HG03066 (cell line): Measurements from ENCODE around the gene GAGE12D.
"Not testable (repeated sequence)": the region's sequence is repeated elsewhere in the genome, so short reads cannot be mapped to it uniquely, and the experiment has no call there.

Experiments used
- ATAC-seq: cut with Tn5 transposase; IDR thresholded peaks from one replicate; pipeline ENCODE4 v1.9.1; 2021; ENCODE audit warnings: low read depth; ENCODE audit not compliant: unreplicated experiment

Gene GAGE12D

DNA sequence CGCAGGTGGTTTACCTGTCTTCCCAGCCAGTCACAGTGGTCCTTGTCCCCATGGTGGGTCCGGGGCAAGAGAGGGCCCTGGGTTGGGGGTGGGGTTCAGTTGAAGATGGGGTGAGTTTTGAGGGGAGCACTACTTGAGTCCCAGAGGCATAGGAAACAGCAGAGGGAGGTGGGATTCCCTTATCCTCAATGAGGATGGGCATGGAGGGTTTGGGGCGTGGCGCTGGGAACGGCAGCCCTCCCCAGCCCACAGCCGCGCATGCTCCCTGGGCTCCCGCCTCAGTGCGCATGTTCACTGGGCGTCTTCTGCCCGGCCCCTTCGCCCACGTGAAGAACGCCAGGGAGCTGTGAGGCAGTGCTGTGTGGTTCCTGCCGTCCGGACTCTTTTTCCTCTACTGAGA is at the start of gene GAGE12D:
Gene GAGE12D, plus strand, starts transcription at position 301 of the 400 bp plus-strand sequence. CDS start 1,155 bp downstream, outside the sequence.
- not testable (repeated sequence) for ATAC-seq

DNA sequence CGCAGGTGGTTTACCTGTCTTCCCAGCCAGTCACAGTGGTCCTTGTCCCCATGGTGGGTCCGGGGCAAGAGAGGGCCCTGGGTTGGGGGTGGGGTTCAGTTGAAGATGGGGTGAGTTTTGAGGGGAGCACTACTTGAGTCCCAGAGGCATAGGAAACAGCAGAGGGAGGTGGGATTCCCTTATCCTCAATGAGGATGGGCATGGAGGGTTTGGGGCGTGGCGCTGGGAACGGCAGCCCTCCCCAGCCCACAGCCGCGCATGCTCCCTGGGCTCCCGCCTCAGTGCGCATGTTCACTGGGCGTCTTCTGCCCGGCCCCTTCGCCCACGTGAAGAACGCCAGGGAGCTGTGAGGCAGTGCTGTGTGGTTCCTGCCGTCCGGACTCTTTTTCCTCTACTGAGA is 9.7 kb upstream of the GAGE12D start, which contains the start of gene GAGE12C:
Gene GAGE12C, plus strand, starts transcription at position 301 of the 400 bp plus-strand sequence. CDS start 1,155 bp downstream, outside the sequence.
- ATAC-seq, result not testable (repeated sequence)

DNA sequence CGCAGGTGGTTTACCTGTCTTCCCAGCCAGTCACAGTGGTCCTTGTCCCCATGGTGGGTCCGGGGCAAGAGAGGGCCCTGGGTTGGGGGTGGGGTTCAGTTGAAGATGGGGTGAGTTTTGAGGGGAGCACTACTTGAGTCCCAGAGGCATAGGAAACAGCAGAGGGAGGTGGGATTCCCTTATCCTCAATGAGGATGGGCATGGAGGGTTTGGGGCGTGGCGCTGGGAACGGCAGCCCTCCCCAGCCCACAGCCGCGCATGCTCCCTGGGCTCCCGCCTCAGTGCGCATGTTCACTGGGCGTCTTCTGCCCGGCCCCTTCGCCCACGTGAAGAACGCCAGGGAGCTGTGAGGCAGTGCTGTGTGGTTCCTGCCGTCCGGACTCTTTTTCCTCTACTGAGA is 9.5 kb downstream of the GAGE12D start, which contains the start of gene GAGE12E:
Gene GAGE12E, plus strand, starts transcription at position 301 of the 400 bp plus-strand sequence. CDS start 1,155 bp downstream, outside the sequence.
- ATAC-seq, result not testable (repeated sequence)

DNA sequence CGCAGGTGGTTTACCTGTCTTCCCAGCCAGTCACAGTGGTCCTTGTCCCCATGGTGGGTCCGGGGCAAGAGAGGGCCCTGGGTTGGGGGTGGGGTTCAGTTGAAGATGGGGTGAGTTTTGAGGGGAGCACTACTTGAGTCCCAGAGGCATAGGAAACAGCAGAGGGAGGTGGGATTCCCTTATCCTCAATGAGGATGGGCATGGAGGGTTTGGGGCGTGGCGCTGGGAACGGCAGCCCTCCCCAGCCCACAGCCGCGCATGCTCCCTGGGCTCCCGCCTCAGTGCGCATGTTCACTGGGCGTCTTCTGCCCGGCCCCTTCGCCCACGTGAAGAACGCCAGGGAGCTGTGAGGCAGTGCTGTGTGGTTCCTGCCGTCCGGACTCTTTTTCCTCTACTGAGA is 19.0 kb downstream of the GAGE12D start, which contains the start of gene GAGE12F:
Gene GAGE12F, plus strand, starts transcription at position 301 of the 400 bp plus-strand sequence. CDS start 1,155 bp downstream, outside the sequence.
- ATAC-seq, result not testable (repeated sequence)

- not testable (repeated sequence) for ATAC-seq
Observed at GRCh38 chrX:49568728-49569127, 27.2 kb downstream of the GAGE12D start.

DNA sequence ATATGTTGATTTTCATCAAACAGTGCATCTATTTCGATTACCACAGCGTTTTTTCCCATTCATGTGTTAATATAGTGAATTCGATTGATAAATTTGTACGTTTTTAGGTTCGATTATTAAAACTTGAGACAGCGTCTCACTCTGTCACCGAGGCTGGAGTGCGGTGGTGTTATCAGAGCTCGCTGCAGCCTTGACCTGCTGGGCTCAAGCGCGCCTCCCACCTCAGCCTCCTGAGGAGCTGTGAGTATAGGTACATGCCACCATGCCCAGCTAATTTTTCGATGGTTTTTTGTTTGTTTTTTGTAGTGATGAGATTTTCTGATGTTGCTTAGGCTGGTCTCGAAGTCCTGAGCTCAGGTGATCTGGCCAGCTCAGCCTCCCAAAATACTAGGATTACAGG is 27.6 kb downstream of the GAGE12D start:
- not testable (repeated sequence) for ATAC-seq

GRCh38 chrX:49570100-49570499 is 28.6 kb downstream of the GAGE12D start, which contains the start of gene GAGE12G:
GAGE12G (plus strand) TSS chrX:49570400; CDS start chrX:49571555, 1,155 bp downstream.
- ATAC-seq, result not testable (repeated sequence)

- not testable (repeated sequence) for ATAC-seq
Observed at GRCh38 chrX:49579649-49580048, 38.1 kb downstream of the GAGE12D start, which contains the start of gene GAGE12H. GAGE12H (plus strand) TSS chrX:49579949; CDS start chrX:49581104, 1,155 bp downstream.

- not testable (repeated sequence) for ATAC-seq
Observed at GRCh38 chrX:49589196-49589595, 47.7 kb downstream of the GAGE12D start, which contains the start of gene GAGE2A. GAGE2A (plus strand) TSS chrX:49589496; CDS start chrX:49590651, 1,155 bp downstream.

DNA sequence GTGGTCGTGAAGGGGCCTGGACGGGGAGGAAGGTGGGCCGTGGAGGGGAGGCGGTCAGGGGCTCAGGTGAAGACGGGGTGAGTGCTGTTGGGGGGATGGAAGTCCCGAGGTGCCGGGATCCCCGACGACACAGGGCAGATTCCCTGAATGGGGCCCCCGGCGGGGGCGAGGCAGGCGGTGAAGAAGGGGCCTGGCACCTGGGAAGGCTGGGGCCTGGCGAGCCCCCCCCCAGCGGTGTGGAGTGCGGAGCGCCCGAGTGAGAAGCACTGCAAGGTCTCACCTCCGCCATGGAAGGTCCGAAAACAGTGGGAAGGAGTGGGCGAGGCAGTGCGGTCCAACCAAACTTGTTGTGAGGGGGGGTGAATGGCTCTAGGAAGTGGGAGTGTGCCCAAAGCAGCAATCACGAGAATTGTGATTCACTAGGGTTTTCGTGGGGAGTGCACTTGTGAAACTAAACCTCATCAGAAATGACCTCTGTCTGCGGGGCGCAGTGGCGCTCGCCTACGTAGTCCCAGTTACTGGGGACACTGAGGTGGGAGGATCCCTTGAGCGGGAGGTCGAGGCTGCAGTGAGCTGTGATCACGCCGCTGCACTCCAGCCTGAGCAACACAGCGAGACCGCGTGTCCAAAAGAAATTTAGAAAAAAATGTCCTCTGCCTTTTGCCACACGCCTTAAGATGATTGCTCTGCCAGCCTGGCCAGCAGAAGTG is 48.4 kb downstream of the GAGE12D start:
- ATAC-seq, result not testable (repeated sequence)

GRCh38 chrX:49590488-49590887 is 49.0 kb downstream of the GAGE12D start:
- ATAC-seq, result not testable (repeated sequence)
